ENCODE results near the gene CDKN1B.

The CDKN1B gene

GRCh38 chr12:12723681-12724420 is 6.7 kb downstream of the CDKN1B start (continued):
- TF ChIP-seq, protein P1, sequence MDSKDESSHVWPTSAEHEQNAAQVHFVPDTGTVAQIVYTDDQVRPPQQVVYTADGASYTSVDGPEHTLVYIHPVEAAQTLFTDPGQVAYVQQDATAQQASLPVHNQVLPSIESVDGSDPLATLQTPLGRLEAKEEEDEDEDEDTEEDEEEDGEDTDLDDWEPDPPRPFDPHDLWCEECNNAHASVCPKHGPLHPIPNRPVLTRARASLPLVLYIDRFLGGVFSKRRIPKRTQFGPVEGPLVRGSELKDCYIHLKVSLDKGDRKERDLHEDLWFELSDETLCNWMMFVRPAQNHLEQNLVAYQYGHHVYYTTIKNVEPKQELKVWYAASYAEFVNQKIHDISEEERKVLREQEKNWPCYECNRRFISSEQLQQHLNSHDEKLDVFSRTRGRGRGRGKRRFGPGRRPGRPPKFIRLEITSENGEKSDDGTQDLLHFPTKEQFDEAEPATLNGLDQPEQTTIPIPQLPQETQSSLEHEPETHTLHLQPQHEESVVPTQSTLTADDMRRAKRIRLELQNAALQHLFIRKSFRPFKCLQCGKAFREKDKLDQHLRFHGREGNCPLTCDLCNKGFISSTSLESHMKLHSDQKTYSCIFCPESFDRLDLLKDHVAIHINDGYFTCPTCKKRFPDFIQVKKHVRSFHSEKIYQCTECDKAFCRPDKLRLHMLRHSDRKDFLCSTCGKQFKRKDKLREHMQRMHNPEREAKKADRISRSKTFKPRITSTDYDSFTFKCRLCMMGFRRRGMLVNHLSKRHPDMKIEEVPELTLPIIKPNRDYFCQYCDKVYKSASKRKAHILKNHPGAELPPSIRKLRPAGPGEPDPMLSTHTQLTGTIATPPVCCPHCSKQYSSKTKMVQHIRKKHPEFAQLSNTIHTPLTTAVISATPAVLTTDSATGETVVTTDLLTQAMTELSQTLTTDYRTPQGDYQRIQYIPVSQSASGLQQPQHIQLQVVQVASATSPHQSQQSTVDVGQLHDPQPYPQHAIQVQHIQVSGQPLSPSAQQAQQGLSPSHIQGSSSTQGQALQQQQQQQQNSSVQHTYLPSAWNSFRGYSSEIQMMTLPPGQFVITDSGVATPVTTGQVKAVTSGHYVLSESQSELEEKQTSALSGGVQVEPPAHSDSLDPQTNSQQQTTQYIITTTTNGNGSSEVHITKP (tag by site-specific recombination; IDR thresholded peaks at IDR 0.05) = 0 out of 2 replicates have a peak, but pooled peaks have one; percentile 8
- TF ChIP-seq ZNF391 (tag by site-specific recombination; IDR thresholded peaks at IDR 0.05; ENCODE audit: borderline replicate concordance, low read depth) (peak; percentile 49; the same call in 1 of the 2 replicates), KLF10 (tag by site-specific recombination; IDR thresholded peaks at IDR 0.05) (peak; percentile 60), ZBTB20 (tag by site-specific recombination; IDR thresholded peaks at IDR 0.05) (peak; percentile 60; the same call in 1 of the 2 replicates), ZNF362 (tag by site-specific recombination; IDR thresholded peaks at IDR 0.05) (no peak), ZNF19 (tag by site-specific recombination; IDR thresholded peaks at IDR 0.05; ENCODE audit: low read depth) (no peak), ZNF692 (tag by site-specific recombination; IDR thresholded peaks at IDR 0.05) (peak; percentile 58), ZNF2 (tag by site-specific recombination; IDR thresholded peaks at IDR 0.05) (peak; percentile 42; the same call in 1 of the 2 replicates), ZFP37 (tag by site-specific recombination; IDR thresholded peaks at IDR 0.05) (peak; percentile 90; the same call in 1 of the 2 replicates), ZSCAN18 (tag by site-specific recombination; IDR thresholded peaks at IDR 0.05) (no peak), ZNF621 (tag by site-specific recombination; IDR thresholded peaks at IDR 0.05) (no peak), ZXDB (tag by site-specific recombination; IDR thresholded peaks at IDR 0.05) (0 out of 2 replicates have a peak, but pooled peaks have one; percentile 40), ZNF404 (tag by site-specific recombination; IDR thresholded peaks at IDR 0.05) (no peak), PRDM1 (tag by site-specific recombination; IDR thresholded peaks at IDR 0.05) (peak; percentile 96), ZNF175 (tag by site-specific recombination; IDR thresholded peaks at IDR 0.05) (no peak), SP2 (tag by site-specific recombination; IDR thresholded peaks at IDR 0.05) (peak; percentile 76), KLF16 (tag by site-specific recombination; IDR thresholded peaks at IDR 0.05) (peak; percentile 60; the same call in 1 of the 2 replicates), ZBTB8A (tag by site-specific recombination; IDR thresholded peaks at IDR 0.05) (peak; percentile 68), ZNF202 (tag by site-specific recombination; IDR thresholded peaks at IDR 0.05; ENCODE audit: borderline replicate concordance) (no peak), ZNF548 (tag by site-specific recombination; IDR thresholded peaks at IDR 0.05) (no peak), ZNF248 (tag by site-specific recombination; IDR thresholded peaks at IDR 0.05) (no peak), ZNF664 (tag by site-specific recombination; IDR thresholded peaks at IDR 0.05) (no peak), ZNF24 (tag by site-specific recombination; IDR thresholded peaks at IDR 0.05) (0 out of 2 replicates have a peak, but pooled peaks have one; percentile 49), ZNF654 (tag by site-specific recombination; IDR thresholded peaks at IDR 0.05; ENCODE audit: low read depth) (no peak), SALL2 (tag by site-specific recombination; IDR thresholded peaks at IDR 0.05; ENCODE audit: borderline replicate concordance) (no peak)
- TF ChIP-seq, protein P2, sequence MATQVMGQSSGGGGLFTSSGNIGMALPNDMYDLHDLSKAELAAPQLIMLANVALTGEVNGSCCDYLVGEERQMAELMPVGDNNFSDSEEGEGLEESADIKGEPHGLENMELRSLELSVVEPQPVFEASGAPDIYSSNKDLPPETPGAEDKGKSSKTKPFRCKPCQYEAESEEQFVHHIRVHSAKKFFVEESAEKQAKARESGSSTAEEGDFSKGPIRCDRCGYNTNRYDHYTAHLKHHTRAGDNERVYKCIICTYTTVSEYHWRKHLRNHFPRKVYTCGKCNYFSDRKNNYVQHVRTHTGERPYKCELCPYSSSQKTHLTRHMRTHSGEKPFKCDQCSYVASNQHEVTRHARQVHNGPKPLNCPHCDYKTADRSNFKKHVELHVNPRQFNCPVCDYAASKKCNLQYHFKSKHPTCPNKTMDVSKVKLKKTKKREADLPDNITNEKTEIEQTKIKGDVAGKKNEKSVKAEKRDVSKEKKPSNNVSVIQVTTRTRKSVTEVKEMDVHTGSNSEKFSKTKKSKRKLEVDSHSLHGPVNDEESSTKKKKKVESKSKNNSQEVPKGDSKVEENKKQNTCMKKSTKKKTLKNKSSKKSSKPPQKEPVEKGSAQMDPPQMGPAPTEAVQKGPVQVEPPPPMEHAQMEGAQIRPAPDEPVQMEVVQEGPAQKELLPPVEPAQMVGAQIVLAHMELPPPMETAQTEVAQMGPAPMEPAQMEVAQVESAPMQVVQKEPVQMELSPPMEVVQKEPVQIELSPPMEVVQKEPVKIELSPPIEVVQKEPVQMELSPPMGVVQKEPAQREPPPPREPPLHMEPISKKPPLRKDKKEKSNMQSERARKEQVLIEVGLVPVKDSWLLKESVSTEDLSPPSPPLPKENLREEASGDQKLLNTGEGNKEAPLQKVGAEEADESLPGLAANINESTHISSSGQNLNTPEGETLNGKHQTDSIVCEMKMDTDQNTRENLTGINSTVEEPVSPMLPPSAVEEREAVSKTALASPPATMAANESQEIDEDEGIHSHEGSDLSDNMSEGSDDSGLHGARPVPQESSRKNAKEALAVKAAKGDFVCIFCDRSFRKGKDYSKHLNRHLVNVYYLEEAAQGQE (tag by site-specific recombination; IDR thresholded peaks at IDR 0.05) = no peak; the same call in 1 of the 2 replicates
- TF ChIP-seq, protein P3, sequence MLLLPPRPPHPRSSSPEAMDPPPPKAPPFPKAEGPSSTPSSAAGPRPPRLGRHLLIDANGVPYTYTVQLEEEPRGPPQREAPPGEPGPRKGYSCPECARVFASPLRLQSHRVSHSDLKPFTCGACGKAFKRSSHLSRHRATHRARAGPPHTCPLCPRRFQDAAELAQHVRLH (tag by site-specific recombination; IDR thresholded peaks at IDR 0.05) = no peak

All from HEK293 (cell line).